ENCODE measurements around the gene SEC24A.

- TF ChIP-seq POLR2A (IDR thresholded peaks at IDR 0.05), result no peak
- no peak for TF ChIP-seq CTCF (IDR thresholded peaks at IDR 0.05 in 4 of 5, conservative IDR thresholded peaks at IDR 0.05 in 1 of 5)
Measured at GRCh38 chr5:134626369-134627014, 22.1 kb upstream of the SEC24A start.
